IMR-90 (cell line): ENCODE measurements around the gene FRAS1. TPM values are rescaled to one million over a fixed set of nuclear protein-coding genes. Genes with fewer than 3 reads are reported as not detected.

ENCODE experiments used
- ATAC-seq: fragments of 200-7000 bp; cut with Tn5 transposase; 2 replicates; pipeline ENCODE4 v1.9.1; 2020; ENCODE audit warnings: low read depth, mild to moderate bottlenecking, moderate library complexity
- BruUV-seq: library from RNA; stranded (reverse); fragments of 400-500 nt; replicated peaks from 2 replicates; lab custom pipeline; 2021; lab: Mats Ljungman, UMichigan
- CTCF ChIA-PET: fragments of 300-600 bp; formaldehyde crosslinking; extraction: SDS; loops from one replicate; lab custom pipeline; 2021; ENCODE audit warnings: antibody characterized with exemption; lab: Yijun Ruan, JAX
- POLR2A ChIA-PET: fragments of 300-600 bp; sonication (Branson Sonifier 250); formaldehyde crosslinking; loops from one replicate; lab custom pipeline; 2022; ENCODE audit warnings: antibody characterized with exemption; ENCODE audit not compliant: unreplicated experiment; lab: Charles Lee
- DNase-seq: peaks from one replicate; pipeline ENCODE4 v3.0.0; 2013
- H2AFZ ChIP-seq: replicated peaks from 2 replicates; pipeline ENCODE3; 2013; ENCODE audit warnings: low read length, mild to moderate bottlenecking; ENCODE audit not compliant: poor library complexity
- H2AK5ac ChIP-seq: 2 replicates; pipeline ENCODE4 v1.6.1; 2013; ENCODE audit warnings: low read depth, low read length, inconsistent platforms
- H2AK9ac ChIP-seq: replicated peaks from 2 replicates; pipeline ENCODE3; 2013; ENCODE audit warnings: mild to moderate bottlenecking, low read depth, low read length, moderate library complexity; ENCODE audit not compliant: poor library complexity
- H2BK120ac ChIP-seq: 2 replicates; pipeline ENCODE4 v1.6.1; 2013; ENCODE audit warnings: low read depth, low read length, inconsistent platforms
- H2BK15ac ChIP-seq: 3 replicates; pipeline ENCODE4 v1.6.1; 2013; ENCODE audit warnings: low read depth, low read length, inconsistent platforms
- H2BK20ac ChIP-seq: 2 replicates; pipeline ENCODE4 v1.6.1; 2013; ENCODE audit warnings: low read depth, mild to moderate bottlenecking, inconsistent platforms, low read length, moderate library complexity
- H2BK5ac ChIP-seq: 2 replicates; pipeline ENCODE4 v1.6.1; 2013; ENCODE audit warnings: mild to moderate bottlenecking, low read depth, low read length, inconsistent platforms; ENCODE audit not compliant: poor library complexity, severe bottlenecking
- H3K14ac ChIP-seq: replicated peaks from 2 replicates; pipeline ENCODE4 v1.6.1; 2013; ENCODE audit warnings: low read depth, low read length, inconsistent platforms
- H3K18ac ChIP-seq: 2 replicates; pipeline ENCODE4 v1.6.1; 2013; ENCODE audit warnings: low read depth, low read length, control low read depth
- H3K23ac ChIP-seq: 2 replicates; pipeline ENCODE4 v1.6.1; 2013; ENCODE audit warnings: low read depth, low read length, inconsistent platforms
- H3K27ac ChIP-seq: 2 replicates; pipeline ENCODE4 v1.5.1; 2013; ENCODE audit warnings: mild to moderate bottlenecking, control low read depth, low read length; ENCODE audit not compliant: insufficient read depth
- H3K27me3 ChIP-seq: 2 replicates; pipeline ENCODE4 v1.6.1; 2013; ENCODE audit warnings: low read length; ENCODE audit not compliant: control insufficient read depth, insufficient read depth
- H3K36me3 ChIP-seq: 2 replicates; pipeline ENCODE4 v1.6.1; 2013; ENCODE audit warnings: low read length, mixed read lengths; ENCODE audit not compliant: control insufficient read depth, insufficient read depth
- H3K4ac ChIP-seq: 2 replicates; pipeline ENCODE4 v1.6.1; 2013; ENCODE audit warnings: low read depth, low read length, inconsistent platforms
- H3K4me1 ChIP-seq: 2 replicates; pipeline ENCODE4 v1.6.1; 2013; ENCODE audit warnings: low read length, mixed read lengths; ENCODE audit not compliant: control insufficient read depth, insufficient read depth
- H3K4me2 ChIP-seq: 2 replicates; pipeline ENCODE4 v1.6.1; 2013; ENCODE audit warnings: low read depth, mild to moderate bottlenecking, control low read depth, low read length, moderate library complexity
- H3K4me3 ChIP-seq: 2 replicates; pipeline ENCODE4 v1.5.1; 2013; ENCODE audit warnings: low read depth, mild to moderate bottlenecking, control low read depth, low read length, moderate library complexity; ENCODE audit not compliant: insufficient read depth
- H3K56ac ChIP-seq: 2 replicates; pipeline ENCODE4 v1.6.1; 2013; ENCODE audit warnings: low read length, inconsistent platforms; ENCODE audit not compliant: insufficient read depth; ENCODE audit errors: extremely low read depth
- H3K79me1 ChIP-seq, 2 experiments: 2 replicates each; pipeline ENCODE4 v1.6.1; 2013; ENCODE audit warnings: low read length in 2 of 2, inconsistent platforms in 1 of 2, low read depth in 1 of 2
- H3K9ac ChIP-seq: 2 replicates; pipeline ENCODE4 v1.6.1; 2013; ENCODE audit warnings: low read depth, low read length, control low read depth
- H3K9me1 ChIP-seq: 2 replicates; pipeline ENCODE4 v1.6.1; 2013; ENCODE audit warnings: low read length, inconsistent platforms; ENCODE audit not compliant: insufficient read depth
- H3K9me3 ChIP-seq: 2 replicates; pipeline ENCODE4 v1.6.1; 2013; ENCODE audit warnings: low read length; ENCODE audit not compliant: control insufficient read depth, insufficient read depth
- H4K20me1 ChIP-seq: 2 replicates; pipeline ENCODE4 v1.6.1; 2013; ENCODE audit warnings: low read length, inconsistent platforms; ENCODE audit not compliant: insufficient read depth
- H4K5ac ChIP-seq: 2 replicates; pipeline ENCODE4 v1.6.1; 2013; ENCODE audit warnings: mild to moderate bottlenecking, low read depth, low read length, control low read depth
- H4K8ac ChIP-seq, 2 experiments: 2 replicates each; pipeline ENCODE4 v1.6.1; 2013; ENCODE audit warnings: low read depth in 2 of 2, low read length in 2 of 2, control low read depth in 1 of 2, inconsistent platforms in 1 of 2
- H4K91ac ChIP-seq: 2 replicates; pipeline ENCODE4 v1.6.1; 2013; ENCODE audit warnings: low read depth, low read length, inconsistent platforms; ENCODE audit not compliant: insufficient read depth
- POLR2A ChIP-seq: IDR thresholded peaks from 2 replicates; pipeline ENCODE4 v1.6.1; 2012; ENCODE audit warnings: mild to moderate bottlenecking, low read depth, low read length
- WGBS, 2 experiments: methylation state at CpG; one replicate each; pipeline versions ENCODE4 v1.1.5 to v1.1.7; 2013; ENCODE audit warnings: missing lambda C conversion rate in 2 of 2; ENCODE audit not compliant: insufficient read length in 1 of 2; ENCODE audit errors: extremely low coverage in 2 of 2; 5-methylcytosine and 5-hydroxymethylcytosine counted together
- dilution Hi-C: fragments of 300-500 bp; cut with HindIII; formaldehyde crosslinking; loops from one replicate; pipeline ENCODE4 v1.14.3; 2018; ENCODE audit warnings: low sequenced_read_pairs; ENCODE audit not compliant: unreplicated experiment
- in situ Hi-C: fragments of 300-500 bp; cut with MboI; formaldehyde crosslinking; loops from 3 replicates; pipeline ENCODE4 v1.14.3; 2019; ENCODE audit warnings: low sequenced_read_pairs, inconsistent platforms, mixed read lengths
- intact Hi-C: fragments of 100-400 bp; cut with micrococcal nuclease; formaldehyde crosslinking; loops from 2 replicates; pipeline ENCODE4 v1.10.0; 2022
- polyA plus RNA-seq, 3 experiments: library from polyadenylated mRNA; depleted of rRNA; stranded (reverse); fragments of >200 nt; gene quantifications; 2 replicates each; pipeline ENCODE4 v1.2.3, GENCODE V29; 2012; ENCODE audit warnings: low replicate concordance in 1 of 3
- total RNA-seq: library from RNA; depleted of rRNA; stranded (reverse); fragments of >200 nt; gene quantifications from 2 replicates; pipeline ENCODE4 v1.2.3, GENCODE V29; 2012
- TF ChIP-seq, protein P1 (sequence below): conservative IDR thresholded peaks from 2 replicates; pipeline ENCODE4 v1.5.1; 2012; ENCODE audit warnings: mild to moderate bottlenecking, low read depth, low read length, improper control_type of control experiment

FRAS1 gene
- total and polyA plus RNA-seq, 2 of the 4 experiments (the other 2 are of a cell fraction): under 0.01 to 0.03 TPM

DNA sequence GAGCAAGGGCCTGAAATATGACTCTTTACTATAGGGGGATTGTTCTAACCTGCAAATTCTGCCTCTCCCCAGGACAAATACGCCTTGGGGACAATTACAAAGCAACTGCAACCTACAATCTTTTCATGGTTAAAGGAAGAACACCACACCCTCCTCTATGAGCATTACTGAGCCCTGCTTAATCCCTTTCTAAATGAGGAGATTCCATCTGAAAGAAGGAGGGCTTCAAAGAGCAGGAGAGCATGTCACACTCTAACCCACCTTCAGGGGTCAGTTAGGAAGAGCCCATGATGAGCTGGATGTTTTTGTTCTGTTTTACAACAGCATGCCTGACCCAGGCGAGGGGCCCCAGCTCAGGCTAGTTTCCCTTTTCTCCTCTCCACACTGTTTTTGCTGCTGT is 360.5 kb downstream of the FRAS1 start:
- H3K4me1 ChIP-seq: no peaks in the 10 kb centered on the region
- no TSS peak for BruUV-seq
- ChIA-PET CTCF (no interaction called here), POLR2A (no interaction called here)
- H3K9me1 ChIP-seq: no peaks in the 10 kb centered on the region
- H3K18ac ChIP-seq: no peak overlapping the region
- H3K9me3 ChIP-seq: no peaks in the 10 kb centered on the region
- no peak overlapping the region for H4K91ac ChIP-seq
- H3K27me3 ChIP-seq: peaks cover 7% of the 10 kb centered on the region
- no peak for ATAC-seq
- intact Hi-C loops: no loop called here
- no peak overlapping the region for H2AK5ac ChIP-seq
- no peak overlapping the region for H2BK20ac ChIP-seq
- H4K20me1 ChIP-seq: no peaks in the 10 kb centered on the region
- H2AFZ ChIP-seq: no peak overlapping the region
- H2AK9ac ChIP-seq: no peak overlapping the region
- H3K27ac ChIP-seq: no peak overlapping the region
- in situ Hi-C loops: no loop called here
- no peaks in the 10 kb centered on the region for H3K36me3 ChIP-seq
- H2BK120ac ChIP-seq: no peak overlapping the region
- no peaks in the 10 kb centered on the region for H3K79me1 ChIP-seq
- H3K4ac ChIP-seq: no peak overlapping the region
- no peak overlapping the region for H2BK15ac ChIP-seq
- WGBS, 2 experiments: no CpG with 5 or more reads among the region's 2 CpGs
- no peak overlapping the region for H2BK5ac ChIP-seq
- no peak for DNase-seq
- TF ChIP-seq POLR2A: no peak
- TF ChIP-seq, protein P1, sequence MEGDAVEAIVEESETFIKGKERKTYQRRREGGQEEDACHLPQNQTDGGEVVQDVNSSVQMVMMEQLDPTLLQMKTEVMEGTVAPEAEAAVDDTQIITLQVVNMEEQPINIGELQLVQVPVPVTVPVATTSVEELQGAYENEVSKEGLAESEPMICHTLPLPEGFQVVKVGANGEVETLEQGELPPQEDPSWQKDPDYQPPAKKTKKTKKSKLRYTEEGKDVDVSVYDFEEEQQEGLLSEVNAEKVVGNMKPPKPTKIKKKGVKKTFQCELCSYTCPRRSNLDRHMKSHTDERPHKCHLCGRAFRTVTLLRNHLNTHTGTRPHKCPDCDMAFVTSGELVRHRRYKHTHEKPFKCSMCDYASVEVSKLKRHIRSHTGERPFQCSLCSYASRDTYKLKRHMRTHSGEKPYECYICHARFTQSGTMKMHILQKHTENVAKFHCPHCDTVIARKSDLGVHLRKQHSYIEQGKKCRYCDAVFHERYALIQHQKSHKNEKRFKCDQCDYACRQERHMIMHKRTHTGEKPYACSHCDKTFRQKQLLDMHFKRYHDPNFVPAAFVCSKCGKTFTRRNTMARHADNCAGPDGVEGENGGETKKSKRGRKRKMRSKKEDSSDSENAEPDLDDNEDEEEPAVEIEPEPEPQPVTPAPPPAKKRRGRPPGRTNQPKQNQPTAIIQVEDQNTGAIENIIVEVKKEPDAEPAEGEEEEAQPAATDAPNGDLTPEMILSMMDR: no peak
- H3K56ac ChIP-seq: no peak overlapping the region
- no peak overlapping the region for H3K23ac ChIP-seq
- H3K4me2 ChIP-seq: no peak overlapping the region
- no peak overlapping the region for H4K8ac ChIP-seq
- no peak overlapping the region for H3K9ac ChIP-seq
- dilution Hi-C loops: no loop called here
- H4K5ac ChIP-seq: no peak overlapping the region
- no peak overlapping the region for H3K4me3 ChIP-seq
- H3K14ac ChIP-seq: no peak overlapping the region
